Thoracic aorta (tissue), 2 donors: Measurements from ENCODE around the gene SOD1. TPM values are rescaled to one million over a fixed set of nuclear protein-coding genes. Genes with fewer than 3 reads are reported as not detected.

Experiments
- ATAC-seq: fragments of 150-250 bp; one replicate; pipeline ENCODE4 v1.8.0; 2017; ENCODE audit warnings: low read depth; ENCODE audit not compliant: insufficient number of reproducible peaks, low FRiP score
- DNase-seq: peaks from one replicate; pipeline ENCODE4 v3.0.0-alpha.2; 2020; ENCODE audit warnings: low spot score
- H3K27ac ChIP-seq, 2 donors: fragments of 200-600 bp; sonication (generic); 1 replicate in 1 of 2; 2 replicates in 1 of 2; pipeline ENCODE4 v1.5.1; 2016; ENCODE audit warnings: mild to moderate bottlenecking in 2 of 2, moderate library complexity in 2 of 2
- H3K27me3 ChIP-seq: fragments of 200-600 bp; sonication (generic); replicated peaks from 2 replicates; pipeline ENCODE4 v1.6.0; 2016; ENCODE audit warnings: mild to moderate bottlenecking; ENCODE audit not compliant: insufficient read depth
- H3K36me3 ChIP-seq: fragments of 200-600 bp; sonication (generic); one replicate; pipeline ENCODE4 v1.5.1; 2016
- H3K4me1 ChIP-seq, 2 donors: fragments of 200-600 bp; sonication (generic); 1 replicate in 1 of 2; 2 replicates in 1 of 2; pipeline versions ENCODE4 v1.5.1 to v1.6.0; 2016; ENCODE audit warnings: low read depth in 2 of 2, mild to moderate bottlenecking in 1 of 2; ENCODE audit not compliant: control insufficient read depth in 1 of 2
- H3K4me3 ChIP-seq: fragments of 200-600 bp; sonication (generic); 2 replicates; pipeline ENCODE4 v1.5.1; 2016; ENCODE audit warnings: mild to moderate bottlenecking
- H3K9me3 ChIP-seq: fragments of 200-600 bp; sonication (generic); 2 replicates; pipeline ENCODE4 v1.5.1; 2016
- total RNA-seq, 2 donors: library from RNA; depleted of rRNA; stranded (reverse); fragments of >200 nt; gene quantifications; one replicate each; pipeline versions ENCODE4 v1.1.0 to v1.2.3, GENCODE V29; 2016
- TF ChIP-seq, protein P1 (sequence below): fragments of 200-600 bp; sonication (generic); IDR thresholded peaks from one replicate; pipeline ENCODE4 v1.5.1; 2019; ENCODE audit warnings: antibody characterized with exemption

SOD1 gene
- total RNA-seq, 2 donors from 2014 or later = 111 to 215 TPM

DNA sequence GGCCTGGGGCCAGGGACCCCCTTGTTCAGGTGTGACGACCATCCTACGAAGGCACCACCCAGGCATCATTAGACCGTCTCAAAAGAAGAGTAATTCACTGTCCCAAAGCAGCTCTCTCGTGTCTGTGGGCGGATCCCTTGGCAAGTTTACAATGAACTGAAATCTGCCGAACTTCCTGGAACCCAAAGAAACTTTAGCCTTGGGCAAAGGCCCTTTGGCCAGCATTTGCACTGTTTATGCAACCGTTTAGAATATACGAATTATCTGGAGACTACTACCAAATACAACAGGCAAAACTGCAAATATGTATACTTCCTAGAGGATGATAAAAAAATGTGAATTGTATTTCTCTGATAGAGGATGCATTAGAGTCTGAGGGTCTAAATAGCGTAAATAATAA, 1.4 kb upstream of the SOD1 start:
- no peak for DNase-seq
- Histone ChIP-seq H3K9me3 (no peaks in the 10 kb centered on the region), H3K4me3 (no peak overlapping the region), H3K4me1 (peaks cover 10 to 28% of the 10 kb centered on the region in 2 donors), H3K36me3 (no peaks in the 10 kb centered on the region), H3K27ac (no peak overlapping the region), H3K27me3 (no peaks in the 10 kb centered on the region)
- TF ChIP-seq, protein P1, sequence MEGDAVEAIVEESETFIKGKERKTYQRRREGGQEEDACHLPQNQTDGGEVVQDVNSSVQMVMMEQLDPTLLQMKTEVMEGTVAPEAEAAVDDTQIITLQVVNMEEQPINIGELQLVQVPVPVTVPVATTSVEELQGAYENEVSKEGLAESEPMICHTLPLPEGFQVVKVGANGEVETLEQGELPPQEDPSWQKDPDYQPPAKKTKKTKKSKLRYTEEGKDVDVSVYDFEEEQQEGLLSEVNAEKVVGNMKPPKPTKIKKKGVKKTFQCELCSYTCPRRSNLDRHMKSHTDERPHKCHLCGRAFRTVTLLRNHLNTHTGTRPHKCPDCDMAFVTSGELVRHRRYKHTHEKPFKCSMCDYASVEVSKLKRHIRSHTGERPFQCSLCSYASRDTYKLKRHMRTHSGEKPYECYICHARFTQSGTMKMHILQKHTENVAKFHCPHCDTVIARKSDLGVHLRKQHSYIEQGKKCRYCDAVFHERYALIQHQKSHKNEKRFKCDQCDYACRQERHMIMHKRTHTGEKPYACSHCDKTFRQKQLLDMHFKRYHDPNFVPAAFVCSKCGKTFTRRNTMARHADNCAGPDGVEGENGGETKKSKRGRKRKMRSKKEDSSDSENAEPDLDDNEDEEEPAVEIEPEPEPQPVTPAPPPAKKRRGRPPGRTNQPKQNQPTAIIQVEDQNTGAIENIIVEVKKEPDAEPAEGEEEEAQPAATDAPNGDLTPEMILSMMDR = no peak
- no peak for ATAC-seq

DNA sequence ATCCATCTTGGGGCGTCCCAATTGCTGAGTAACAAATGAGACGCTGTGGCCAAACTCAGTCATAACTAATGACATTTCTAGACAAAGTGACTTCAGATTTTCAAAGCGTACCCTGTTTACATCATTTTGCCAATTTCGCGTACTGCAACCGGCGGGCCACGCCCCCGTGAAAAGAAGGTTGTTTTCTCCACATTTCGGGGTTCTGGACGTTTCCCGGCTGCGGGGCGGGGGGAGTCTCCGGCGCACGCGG, 282 bp upstream of the SOD1 start:
- H3K27ac ChIP-seq = peak overlapping the region; percentile 91 to 93

DNA sequence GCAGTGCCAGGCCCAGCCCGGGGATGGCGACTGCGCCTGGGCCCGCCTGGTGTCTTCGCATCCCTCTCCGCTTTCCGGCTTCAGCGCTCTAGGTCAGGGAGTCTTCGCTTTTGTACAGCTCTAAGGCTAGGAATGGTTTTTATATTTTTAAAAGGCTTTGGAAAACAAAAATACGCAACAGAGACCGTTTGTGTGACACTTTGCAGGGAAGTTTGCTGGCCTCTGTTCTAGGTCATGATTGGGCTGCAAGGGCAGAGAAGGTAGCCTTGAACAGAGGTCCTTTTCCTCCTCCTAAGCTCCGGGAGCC, 719 bp downstream of the SOD1 start:
- H3K27ac ChIP-seq = peak overlapping the region; percentile 91 to 93
- no peaks in the 10 kb centered on the region for H3K9me3 ChIP-seq
- H3K4me3 ChIP-seq = peak overlapping the region; percentile 91
- peaks cover 11 to 40% of the 10 kb centered on the region in 2 donors for H3K4me1 ChIP-seq
- TF ChIP-seq, protein P1 = no peak
- H3K27me3 ChIP-seq = no peaks in the 10 kb centered on the region
- no peak for DNase-seq
- no peak for ATAC-seq
- H3K36me3 ChIP-seq = no peaks in the 10 kb centered on the region

More for the DNA sequence above, 282 bp upstream of the SOD1 start:
- Histone ChIP-seq H3K36me3 (no peaks in the 10 kb centered on the region), H3K9me3 (no peaks in the 10 kb centered on the region), H3K4me3 (peak overlapping the region; percentile 91), H3K4me1 (peaks cover 10 to 40% of the 10 kb centered on the region in 2 donors), H3K27me3 (no peaks in the 10 kb centered on the region)
- ATAC-seq = peak; percentile 59
- TF ChIP-seq, protein P1 = no peak
- DNase-seq = no peak

DNA sequence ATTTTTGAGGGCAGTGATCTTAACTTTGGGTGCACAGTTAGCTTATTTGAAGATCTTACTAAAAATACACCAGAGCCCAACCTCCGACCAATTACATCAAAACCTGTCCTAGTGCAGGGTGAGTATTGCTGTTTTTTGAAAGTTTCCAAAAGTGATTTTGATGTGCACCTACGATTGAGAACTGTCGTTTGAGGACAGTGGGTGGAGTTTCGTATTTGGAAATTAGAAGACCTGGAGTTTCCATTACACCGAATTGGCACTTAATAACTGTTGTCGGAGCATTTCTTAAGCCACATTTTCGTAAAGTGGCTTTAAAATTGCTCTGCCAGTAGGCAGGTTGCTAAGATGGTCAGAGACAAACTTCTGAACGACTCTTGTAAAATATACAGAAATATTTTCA, 1.1 kb downstream of the SOD1 start:
- no peak for ATAC-seq
- H3K4me1 ChIP-seq = peaks cover 14 to 44% of the 10 kb centered on the region in 2 donors

DNA sequence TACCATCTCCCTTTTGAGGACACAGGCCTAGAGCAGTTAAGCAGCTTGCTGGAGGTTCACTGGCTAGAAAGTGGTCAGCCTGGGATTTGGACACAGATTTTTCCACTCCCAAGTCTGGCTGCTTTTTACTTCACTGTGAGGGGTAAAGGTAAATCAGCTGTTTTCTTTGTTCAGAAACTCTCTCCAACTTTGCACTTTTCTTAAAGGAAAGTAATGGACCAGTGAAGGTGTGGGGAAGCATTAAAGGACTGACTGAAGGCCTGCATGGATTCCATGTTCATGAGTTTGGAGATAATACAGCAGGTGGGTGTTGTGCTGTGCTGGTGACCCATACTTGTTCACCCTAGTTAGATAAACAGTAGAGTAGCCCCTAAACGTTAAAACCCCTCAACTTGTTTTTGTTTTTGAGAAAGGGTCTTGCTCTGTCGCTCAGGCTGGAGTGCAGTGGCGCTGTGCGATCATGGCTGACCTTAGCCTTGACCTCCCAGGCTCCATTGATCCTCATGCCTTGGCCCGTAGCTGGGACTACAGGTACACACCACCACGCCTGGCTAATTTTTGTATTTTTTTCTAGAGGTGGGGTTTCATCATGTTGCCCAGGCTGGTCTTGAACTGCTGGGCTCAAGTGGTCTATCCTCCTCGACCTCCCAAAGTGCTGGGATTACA, 4.2 kb downstream of the SOD1 start:
- Histone ChIP-seq H3K27ac (no peak overlapping the region), H3K36me3 (peaks cover 13% of the 10 kb centered on the region), H3K9me3 (no peaks in the 10 kb centered on the region), H3K4me3 (no peak overlapping the region), H3K4me1 (peaks cover 22 to 57% of the 10 kb centered on the region in 2 donors), H3K27me3 (no peaks in the 10 kb centered on the region)
- TF ChIP-seq, protein P1 = no peak
- DNase-seq (no peak), ATAC-seq (no peak)

More for the DNA sequence above, 1.1 kb downstream of the SOD1 start:
- H3K4me3 ChIP-seq = peak overlapping the region; percentile 91
- peaks cover 3% of the 10 kb centered on the region for H3K36me3 ChIP-seq
- no peaks in the 10 kb centered on the region for H3K27me3 ChIP-seq
- H3K9me3 ChIP-seq = no peaks in the 10 kb centered on the region
- TF ChIP-seq, protein P1 = no peak
- DNase-seq = no peak
- peak overlapping the region; percentile 91 to 93 for H3K27ac ChIP-seq
